Sigmoid colon (tissue), 7 donors: ENCODE measurements around the gene ZNF79. TPM values are rescaled to one million over a fixed set of nuclear protein-coding genes. Genes with fewer than 3 reads are reported as not detected.
A peak's percentile ranks its signal among the peaks of the same experiment; 100 is the strongest.

Experiments
- DNase-seq: peaks from one replicate; pipeline ENCODE4 v3.0.0-alpha.2; 2019
- H3K27ac ChIP-seq, 4 donors: fragments of 200-600 bp; sonication (generic); one replicate each; pipeline ENCODE4 v1.5.1; 2016 to 2019; ENCODE audit warnings: mild to moderate bottlenecking in 1 of 4
- H3K27me3 ChIP-seq, 3 donors: fragments of 200-600 bp; sonication (generic); one replicate each; pipeline ENCODE4 v1.5.1; 2019; ENCODE audit warnings: mild to moderate bottlenecking in 1 of 3
- H3K36me3 ChIP-seq, 4 donors: fragments of 200-600 bp; sonication (generic); one replicate each; pipeline ENCODE4 v1.5.1; 2016 to 2019
- H3K4me1 ChIP-seq, 4 donors: fragments of 200-600 bp; sonication (generic); one replicate each; pipeline ENCODE4 v1.5.1; 2017 to 2019
- H3K4me3 ChIP-seq, 4 donors: fragments of 200-600 bp; sonication (generic); one replicate each; pipeline ENCODE4 v1.5.1; 2017 to 2019; ENCODE audit warnings: mild to moderate bottlenecking in 2 of 4, moderate library complexity in 1 of 4
- H3K9me3 ChIP-seq, 4 donors: fragments of 200-600 bp in 3 of 4; sonication (generic) in 3 of 4; one replicate each; pipeline versions ENCODE4 v1.5.1 to v1.6.1; 2013 to 2019
- CTCF ChIP-seq, 4 experiments: fragments of 450-650 bp in 3 of 4; fragments of 200-600 bp in 1 of 4; IDR thresholded peaks; one replicate each; pipeline ENCODE4 v1.5.1; 2016 to 2019; ENCODE audit warnings: antibody characterized with exemption in 4 of 4, mild to moderate bottlenecking in 3 of 4, moderate library complexity in 2 of 4
- EP300 ChIP-seq, 4 donors: sonication (generic); formaldehyde crosslinking; IDR thresholded peaks; one replicate each; pipeline ENCODE4 v1.6.1; 2017; ENCODE audit warnings: antibody characterized with exemption in 4 of 4
- POLR2A ChIP-seq, 2 donors: fragments of 450-650 bp; IDR thresholded peaks; one replicate each; pipeline ENCODE4 v1.6.1; 2016; ENCODE audit warnings: antibody characterized with exemption in 2 of 2, mild to moderate bottlenecking in 2 of 2, moderate library complexity in 2 of 2
- POLR2AphosphoS5 ChIP-seq, 4 donors: sonication (generic); formaldehyde crosslinking; IDR thresholded peaks; one replicate each; pipeline ENCODE4 v1.6.1; 2017; ENCODE audit warnings: antibody characterized with exemption in 4 of 4
- WGBS, 2 donors: extraction: QIAGEN DNeasy Blood & Tissue Kit; methylation state at CpG; one replicate each; pipeline ENCODE4 v1.1.7; 2013; 5-methylcytosine and 5-hydroxymethylcytosine counted together
- intact Hi-C: fragments of 100-400 bp; cut with DNase I; formaldehyde crosslinking; loops from one replicate; pipeline ENCODE4 v1.15.1; 2023
- polyA plus RNA-seq, 3 donors: library from polyadenylated mRNA; stranded (reverse); fragments of 200-250 nt; gene quantifications; one replicate each; pipeline ENCODE4 v1.2.3, GENCODE V29; 2013
- total RNA-seq, 4 donors: library from RNA; depleted of rRNA; stranded (reverse); fragments of >200 nt; gene quantifications; one replicate each; pipeline ENCODE4 v1.1.0, GENCODE V29; 2016
- donor health status: healthy with polysubstance abuse.
- donor health status: Bipolar disorder and iron deficiency.
- donor health status: healthy.

The ZNF79 gene
- total and polyA plus RNA-seq, 7 donors = 0.60 to 14.6 (median 10.9) TPM

- Histone ChIP-seq H3K4me3 (peak overlapping the region in 2 of 4 donors; percentile 56 to 58), H3K27me3 (no peaks in the 10 kb centered on the region), H3K36me3 (peaks cover 0 to 10% (median 6%) of the 10 kb centered on the region in 4 donors), H3K9me3 (no peaks in the 10 kb centered on the region), H3K4me1 (peaks cover 0 to 38% (median 29%) of the 10 kb centered on the region in 4 donors), H3K27ac (peak overlapping the region in 1 of 4 donors; percentile 70)
- DNase-seq = no peak
- 79 to 90% methylated on average over 7 of the region's 7 CpGs for WGBS, 2 donors
- TF ChIP-seq POLR2A (IDR thresholded peaks at IDR 0.05) (no peak), CTCF (IDR thresholded peaks at IDR 0.05) (no peak), POLR2AphosphoS5 (IDR thresholded peaks at IDR 0.05) (no peak), EP300 (IDR thresholded peaks at IDR 0.05) (no peak)
- intact Hi-C loops = loop anchor here (2.0 to 5.0 kb wide), 2 partner anchors 148 to 171 kb away; no protein-coding TSS in a partner anchor
Measured at GRCh38 chr9:127395497-127396252, 28.5 kb upstream of the ZNF79 start.

GRCh38 chr9:127396253-127396807 is 27.9 kb upstream of the ZNF79 start:
- peak; percentile 65 for DNase-seq

GRCh38 chr9:127396808-127397645 is 27.2 kb upstream of the ZNF79 start, which contains the start of gene SLC2A8:
Gene SLC2A8 (plus strand): TSS chr9:127397169. CDS start chr9:127397231, 62 bp downstream.
- Histone ChIP-seq H3K9me3 (no peaks in the 10 kb centered on the region), H3K27me3 (no peaks in the 10 kb centered on the region), H3K27ac (peak within 1 kb of the TSS; percentile 92 to 98 (median 95)), H3K4me1 (peaks cover 0 to 52% (median 29%) of the 10 kb centered on the region in 4 donors), H3K36me3 (peaks cover 0 to 24% (median 10%) of the 10 kb centered on the region in 4 donors), H3K4me3 (peak within 1 kb of the TSS; percentile 84 to 97 (median 96))
- WGBS, 2 donors = 1% methylated on average over 87 of the region's 87 CpGs
- no peak for TF ChIP-seq EP300 (IDR thresholded peaks at IDR 0.05)
- TF ChIP-seq POLR2AphosphoS5 (IDR thresholded peaks at IDR 0.05) = peak; percentile 94 to 98 (median 98)
- TF ChIP-seq CTCF (IDR thresholded peaks at IDR 0.05) = peak in 1 of 4 experiments; percentile 21
- peak; percentile 74 to 80 for TF ChIP-seq POLR2A (IDR thresholded peaks at IDR 0.05)
- intact Hi-C loops = loop anchor here (1.0 to 5.0 kb wide), 3 partner anchors 54 to 172 kb away; partner anchors contain the start of genes LRSAM1 and RPL12
- peak; percentile 100 for DNase-seq

More at GRCh38 chr9:127396253-127396807, 27.9 kb upstream of the ZNF79 start:
- Histone ChIP-seq H3K4me1 (peaks cover 0 to 45% (median 29%) of the 10 kb centered on the region in 4 donors), H3K27me3 (no peaks in the 10 kb centered on the region), H3K4me3 (peak overlapping the region; percentile 34 to 58 (median 54)), H3K9me3 (no peaks in the 10 kb centered on the region), H3K36me3 (peaks cover 0 to 17% (median 9%) of the 10 kb centered on the region in 4 donors), H3K27ac (peak overlapping the region; percentile 44 to 70 (median 58))
- intact Hi-C loops = loop anchor here (2.0 to 5.0 kb wide), 2 partner anchors 149 to 172 kb away; no protein-coding TSS in a partner anchor
- WGBS, 2 donors = 2 to 4% methylated on average over 27 of the region's 27 CpGs
- TF ChIP-seq POLR2A (IDR thresholded peaks at IDR 0.05) = no peak
- TF ChIP-seq POLR2AphosphoS5 (IDR thresholded peaks at IDR 0.05) = peak in 1 of 4 donors; percentile 4
- TF ChIP-seq EP300 (IDR thresholded peaks at IDR 0.05) = no peak
- no peak for TF ChIP-seq CTCF (IDR thresholded peaks at IDR 0.05)

- WGBS, 2 donors = 1 to 2% methylated on average over 55 of the region's 55 CpGs
Measured at GRCh38 chr9:127397646-127398274, 26.4 kb upstream of the ZNF79 start.

More at GRCh38 chr9:127397646-127398274, 26.4 kb upstream of the ZNF79 start:
- Histone ChIP-seq H3K9me3 (no peaks in the 10 kb centered on the region), H3K4me3 (peak overlapping the region; percentile 84 to 97 (median 96)), H3K27ac (peak overlapping the region; percentile 92 to 98 (median 95)), H3K27me3 (no peaks in the 10 kb centered on the region), H3K36me3 (peaks cover 0 to 31% (median 10%) of the 10 kb centered on the region in 4 donors), H3K4me1 (peaks cover 0 to 55% (median 36%) of the 10 kb centered on the region in 4 donors)
- intact Hi-C loops = loop anchor here (1.0 to 5.0 kb wide), 3 partner anchors 54 to 173 kb away; partner anchors contain the start of genes LRSAM1 and RPL12
- peak; percentile 77 for DNase-seq
- TF ChIP-seq CTCF (IDR thresholded peaks at IDR 0.05) = peak in 3 of 4 experiments; percentile 13 to 37 (median 23)
- peak in 1 of 4 donors; percentile 11 for TF ChIP-seq POLR2AphosphoS5 (IDR thresholded peaks at IDR 0.05)
- TF ChIP-seq EP300 (IDR thresholded peaks at IDR 0.05) = no peak
